ENCODE data around the gene RBBP8NL.

RBBP8NL gene

GRCh38 chr20:62393830-62394229 lies 33.5 kb downstream of the RBBP8NL start:
- no peak for TF ChIP-seq JUND (IDR thresholded peaks at IDR 0.05; ENCODE audit: low read depth)
- no peak for DNase-seq (ENCODE audit: low read depth in 1 of 2, low spot score in 1 of 2)
- in situ Hi-C loops (cut with HindIII; ENCODE audit: low pct_unique_long_range_greater_than_20kb, low sequenced_read_pairs) = no loop called here

- in situ Hi-C loops (cut with HindIII; ENCODE audit: low pct_unique_long_range_greater_than_20kb, low sequenced_read_pairs) = no loop called here
- no peak for TF ChIP-seq JUND (IDR thresholded peaks at IDR 0.05; ENCODE audit: low read depth)
- no peak for DNase-seq (ENCODE audit: low read depth in 1 of 2, low spot score in 1 of 2)
Measured at GRCh38 chr20:62393335-62393665, 34.0 kb downstream of the RBBP8NL start.

- no peak for TF ChIP-seq JUND (IDR thresholded peaks at IDR 0.05; ENCODE audit: low read depth)
- in situ Hi-C loops (cut with HindIII; ENCODE audit: low pct_unique_long_range_greater_than_20kb, low sequenced_read_pairs) = no loop called here
- no peak for DNase-seq (ENCODE audit: low read depth in 1 of 2, low spot score in 1 of 2)
Measured at GRCh38 chr20:62392621-62393334, 34.6 kb downstream of the RBBP8NL start.

GRCh38 chr20:62392077-62392418 lies 35.3 kb downstream of the RBBP8NL start:
- no peak for TF ChIP-seq JUND (IDR thresholded peaks at IDR 0.05; ENCODE audit: low read depth)
- in situ Hi-C loops (cut with HindIII; ENCODE audit: low pct_unique_long_range_greater_than_20kb, low sequenced_read_pairs) = no loop called here
- DNase-seq (ENCODE audit: low read depth in 1 of 2, low spot score in 1 of 2) = no peak

- in situ Hi-C loops (cut with HindIII; ENCODE audit: low pct_unique_long_range_greater_than_20kb, low sequenced_read_pairs) = no loop called here
- no peak for TF ChIP-seq JUND (IDR thresholded peaks at IDR 0.05; ENCODE audit: low read depth)
- DNase-seq (ENCODE audit: low read depth in 1 of 2, low spot score in 1 of 2) = no peak
Measured at GRCh38 chr20:62391165-62392076, 35.9 kb downstream of the RBBP8NL start.

GRCh38 chr20:62390317-62391164 lies 36.8 kb downstream of the RBBP8NL start:
- no peak for TF ChIP-seq JUND (IDR thresholded peaks at IDR 0.05; ENCODE audit: low read depth)
- DNase-seq (ENCODE audit: low read depth in 1 of 2, low spot score in 1 of 2) = no peak
- in situ Hi-C loops (cut with HindIII; ENCODE audit: low pct_unique_long_range_greater_than_20kb, low sequenced_read_pairs) = no loop called here

GRCh38 chr20:62389601-62390087 lies 37.7 kb downstream of the RBBP8NL start:
- in situ Hi-C loops (cut with HindIII; ENCODE audit: low pct_unique_long_range_greater_than_20kb, low sequenced_read_pairs) = no loop called here
- no peak for DNase-seq (ENCODE audit: low read depth in 1 of 2, low spot score in 1 of 2)
- no peak for TF ChIP-seq JUND (IDR thresholded peaks at IDR 0.05; ENCODE audit: low read depth)

GRCh38 chr20:62388839-62389600 lies 38.3 kb downstream of the RBBP8NL start:
- no peak for TF ChIP-seq JUND (IDR thresholded peaks at IDR 0.05; ENCODE audit: low read depth)
- no peak for DNase-seq (ENCODE audit: low read depth in 1 of 2, low spot score in 1 of 2)
- in situ Hi-C loops (cut with HindIII; ENCODE audit: low pct_unique_long_range_greater_than_20kb, low sequenced_read_pairs) = no loop called here

- no peak for TF ChIP-seq JUND (IDR thresholded peaks at IDR 0.05; ENCODE audit: low read depth)
- in situ Hi-C loops (cut with HindIII; ENCODE audit: low pct_unique_long_range_greater_than_20kb, low sequenced_read_pairs) = no loop called here
- no peak for DNase-seq (ENCODE audit: low read depth in 1 of 2, low spot score in 1 of 2)
Measured at GRCh38 chr20:62387933-62388635, 39.3 kb downstream of the RBBP8NL start.

- DNase-seq (ENCODE audit: low read depth in 1 of 2, low spot score in 1 of 2) = no peak
- no peak for TF ChIP-seq JUND (IDR thresholded peaks at IDR 0.05; ENCODE audit: low read depth)
- in situ Hi-C loops (cut with HindIII; ENCODE audit: low pct_unique_long_range_greater_than_20kb, low sequenced_read_pairs) = no loop called here
Measured at GRCh38 chr20:62387219-62387913, 40.0 kb downstream of the RBBP8NL start.
